ENCODE measurements around the gene RABL6. TPM values are rescaled to one million over a fixed set of nuclear protein-coding genes. Genes with fewer than 3 reads are reported as not detected.
A peak's percentile ranks its signal among the peaks of the same experiment; 100 is the strongest.
"Not testable (repeated sequence)": the region's sequence is repeated elsewhere in the genome, so short reads cannot be mapped to it uniquely, and the experiment has no call there.

The RABL6 gene
- polyA plus RNA-seq, 4 donors, result 75.5 to 114 (median 82.3) TPM

- H3K9me3 ChIP-seq (ENCODE audit: control insufficient read depth in 2 of 2, insufficient read depth in 1 of 2, low read depth in 1 of 2, low read length in 1 of 2); H3K36me3 ChIP-seq (ENCODE audit: control insufficient read depth in 3 of 3, insufficient read depth in 2 of 3, low read depth in 1 of 3, low read length in 3 of 3); H3K27me3 ChIP-seq (ENCODE audit: control insufficient read depth in 3 of 3, insufficient read depth in 3 of 3, low read length in 3 of 3); DNase-seq; FAIRE-seq; H3K4me3 ChIP-seq (ENCODE audit: low read depth in 1 of 3, low read length in 3 of 3); H3K27ac ChIP-seq (ENCODE audit: low read depth in 1 of 3, low read length in 2 of 3): not testable (repeated sequence)
- H3K4me1 ChIP-seq (ENCODE audit: control insufficient read depth in 3 of 3, insufficient read depth in 2 of 3, low read depth in 1 of 3, low read length in 2 of 3), result peaks cover 0 to 27% (median 0%) of the 10 kb centered on the region in 3 donors
- WGBS, 3 donors, result 87 to 92% (median 88%) methylated on average over 10 of the region's 10 CpGs
These were observed 75.9 kb downstream of the RABL6 start for GRCh38 chr9:136883670-136884069.

- H3K9me3 ChIP-seq (ENCODE audit: control insufficient read depth in 2 of 2, insufficient read depth in 1 of 2, low read depth in 1 of 2, low read length in 1 of 2), result no peaks in the 10 kb centered on the region
- WGBS, 3 donors, result 0% methylated on average over 70 to 88 of the region's 88 CpGs
- DNase-seq (peak; percentile 98 to 100), FAIRE-seq (no peak)
- H3K4me1 ChIP-seq (ENCODE audit: control insufficient read depth in 3 of 3, insufficient read depth in 2 of 3, low read depth in 1 of 3, low read length in 2 of 3), result peaks cover 0 to 27% (median 0%) of the 10 kb centered on the region in 3 donors
- H3K4me3 ChIP-seq (ENCODE audit: low read depth in 1 of 3, low read length in 3 of 3), result peak within 1 kb of the TSS; percentile 65 to 96 (median 92)
- H3K27ac ChIP-seq (ENCODE audit: low read depth in 1 of 3, low read length in 2 of 3), result peak within 1 kb of the TSS; percentile 50 to 70 (median 56)
- no peaks in the 10 kb centered on the region for H3K27me3 ChIP-seq (ENCODE audit: control insufficient read depth in 3 of 3, insufficient read depth in 3 of 3, low read length in 3 of 3)
- peaks cover 0 to 20% (median 0%) of the 10 kb centered on the region in 3 donors for H3K36me3 ChIP-seq (ENCODE audit: control insufficient read depth in 3 of 3, insufficient read depth in 2 of 3, low read depth in 1 of 3, low read length in 3 of 3)
These were observed 78.3 kb downstream of the RABL6 start, which contains the start of gene TRAF2 for GRCh38 chr9:136885950-136886578. TSS of gene TRAF2 (plus strand) at chr9:136886516. CDS start at chr9:136898741, 12,225 bp downstream.

- peak overlapping the region; percentile 64 to 96 (median 92) for H3K4me3 ChIP-seq (ENCODE audit: low read depth in 1 of 3, low read length in 3 of 3)
- H3K9me3 ChIP-seq (ENCODE audit: control insufficient read depth in 2 of 2, insufficient read depth in 1 of 2, low read depth in 1 of 2, low read length in 1 of 2), result no peaks in the 10 kb centered on the region
- 1% methylated on average over 35 to 76 of the region's 76 CpGs for WGBS, 3 donors
- no peak for FAIRE-seq
- H3K36me3 ChIP-seq (ENCODE audit: control insufficient read depth in 3 of 3, insufficient read depth in 2 of 3, low read depth in 1 of 3, low read length in 3 of 3), result peaks cover 0 to 28% (median 0%) of the 10 kb centered on the region in 3 donors
- DNase-seq, result peak; percentile 27 to 65
- H3K4me1 ChIP-seq (ENCODE audit: control insufficient read depth in 3 of 3, insufficient read depth in 2 of 3, low read depth in 1 of 3, low read length in 2 of 3), result peaks cover 0 to 21% (median 0%) of the 10 kb centered on the region in 3 donors
- H3K27me3 ChIP-seq (ENCODE audit: control insufficient read depth in 3 of 3, insufficient read depth in 3 of 3, low read length in 3 of 3), result no peaks in the 10 kb centered on the region
- peak overlapping the region; percentile 24 to 70 (median 56) for H3K27ac ChIP-seq (ENCODE audit: low read depth in 1 of 3, low read length in 2 of 3)
These were observed 79.2 kb downstream of the RABL6 start for GRCh38 chr9:136886610-136887597.

- no peak for DNase-seq
- H3K4me3 ChIP-seq (ENCODE audit: low read depth in 1 of 3, low read length in 3 of 3), result no peak overlapping the region
- no peaks in the 10 kb centered on the region for H3K27me3 ChIP-seq (ENCODE audit: control insufficient read depth in 3 of 3, insufficient read depth in 3 of 3, low read length in 3 of 3)
- FAIRE-seq, result no peak
- no peak overlapping the region for H3K27ac ChIP-seq (ENCODE audit: low read depth in 1 of 3, low read length in 2 of 3)
- H3K9me3 ChIP-seq (ENCODE audit: control insufficient read depth in 2 of 2, insufficient read depth in 1 of 2, low read depth in 1 of 2, low read length in 1 of 2), result no peaks in the 10 kb centered on the region
- peaks cover 0 to 39% (median 0%) of the 10 kb centered on the region in 3 donors for H3K36me3 ChIP-seq (ENCODE audit: control insufficient read depth in 3 of 3, insufficient read depth in 2 of 3, low read depth in 1 of 3, low read length in 3 of 3)
- 79 to 86% (median 82%) methylated on average over 8 of the region's 8 CpGs for WGBS, 3 donors
- H3K4me1 ChIP-seq (ENCODE audit: control insufficient read depth in 3 of 3, insufficient read depth in 2 of 3, low read depth in 1 of 3, low read length in 2 of 3), result peaks cover 0 to 5% (median 0%) of the 10 kb centered on the region in 3 donors
These were observed 80.7 kb downstream of the RABL6 start for GRCh38 chr9:136888454-136888853.

- H3K27ac ChIP-seq (ENCODE audit: low read depth in 1 of 3, low read length in 2 of 3), result no peak overlapping the region
- no peaks in the 10 kb centered on the region for H3K9me3 ChIP-seq (ENCODE audit: control insufficient read depth in 2 of 2, insufficient read depth in 1 of 2, low read depth in 1 of 2, low read length in 1 of 2)
- H3K4me1 ChIP-seq (ENCODE audit: control insufficient read depth in 3 of 3, insufficient read depth in 2 of 3, low read depth in 1 of 3, low read length in 2 of 3), result peaks cover 0 to 5% (median 0%) of the 10 kb centered on the region in 3 donors
- peaks cover 0 to 49% (median 0%) of the 10 kb centered on the region in 3 donors for H3K36me3 ChIP-seq (ENCODE audit: control insufficient read depth in 3 of 3, insufficient read depth in 2 of 3, low read depth in 1 of 3, low read length in 3 of 3)
- no peak overlapping the region for H3K4me3 ChIP-seq (ENCODE audit: low read depth in 1 of 3, low read length in 3 of 3)
- 95 to 96% (median 95%) methylated on average over 42 of the region's 42 CpGs for WGBS, 3 donors
- H3K27me3 ChIP-seq (ENCODE audit: control insufficient read depth in 3 of 3, insufficient read depth in 3 of 3, low read length in 3 of 3), result no peaks in the 10 kb centered on the region
- DNase-seq, result no peak
- FAIRE-seq, result no peak
These were observed 82.1 kb downstream of the RABL6 start for GRCh38 chr9:136889858-136890257.

- Histone ChIP-seq H3K27me3 (ENCODE audit: control insufficient read depth in 3 of 3, insufficient read depth in 3 of 3, low read length in 3 of 3) (no peaks in the 10 kb centered on the region), H3K4me1 (ENCODE audit: control insufficient read depth in 3 of 3, insufficient read depth in 2 of 3, low read depth in 1 of 3, low read length in 2 of 3) (peaks cover 0 to 4% (median 0%) of the 10 kb centered on the region in 3 donors), H3K4me3 (ENCODE audit: low read depth in 1 of 3, low read length in 3 of 3) (no peak overlapping the region), H3K27ac (ENCODE audit: low read depth in 1 of 3, low read length in 2 of 3) (no peak overlapping the region), H3K36me3 (ENCODE audit: control insufficient read depth in 3 of 3, insufficient read depth in 2 of 3, low read depth in 1 of 3, low read length in 3 of 3) (peaks cover 0 to 57% (median 0%) of the 10 kb centered on the region in 3 donors), H3K9me3 (ENCODE audit: control insufficient read depth in 2 of 2, insufficient read depth in 1 of 2, low read depth in 1 of 2, low read length in 1 of 2) (no peaks in the 10 kb centered on the region)
- FAIRE-seq (no peak), DNase-seq (no peak)
- WGBS, 3 donors, result 82 to 89% (median 83%) methylated on average over 13 of the region's 13 CpGs
These were observed 82.9 kb downstream of the RABL6 start for GRCh38 chr9:136890661-136891060.

Other genes starting within 250 kb of the RABL6 start
- 100 to 1,000 TPM in 1 of 4 donors, 10 to 100 TPM in 3; 15.4 to 114 (median 34.6) TPM for gene EGFL7, start 145.0 kb upstream of the RABL6 start, polyA plus RNA-seq
- 100 to 1,000 TPM; 222 to 653 (median 363) TPM for gene AGPAT2, start 120.5 kb upstream of the RABL6 start, polyA plus RNA-seq
- gene DIPK1B, start 95.4 kb upstream of the RABL6 start, polyA plus RNA-seq, result 10 to 100 TPM in 2 of 4 donors, 1 to 10 TPM in 1, under 1 TPM in 1; 0.22 to 12.7 (median 6.6) TPM
- gene LCN10, start 65.0 kb upstream of the RABL6 start, polyA plus RNA-seq, result 1 to 10 TPM in 3 of 4 donors, not detected in 1; 1.1 to 8.4 (median 4.7) TPM
- 10 to 100 TPM in 1 of 4 donors, 1 to 10 TPM in 2, not detected in 1; 1.4 to 21.5 (median 2.2) TPM for gene LCN6, start 59.4 kb upstream of the RABL6 start, polyA plus RNA-seq
- under 1 TPM in 1 of 4 donors, not detected in 3; 0.16 TPM for gene LCN8, start 49.7 kb upstream of the RABL6 start, polyA plus RNA-seq
- gene LCN15, start 43.4 kb upstream of the RABL6 start, polyA plus RNA-seq, result 10 to 100 TPM in 2 of 4 donors, 1 to 10 TPM in 1, under 1 TPM in 1; 0.46 to 38.5 (median 8.8) TPM
- gene TMEM141, start 16.6 kb upstream of the RABL6 start, polyA plus RNA-seq, result 100 to 1,000 TPM; 148 to 518 (median 194) TPM
- 10 to 100 TPM in 1 of 4 donors, 1 to 10 TPM in 2, under 1 TPM in 1; 0.40 to 37.9 (median 2.1) TPM for gene CCDC183, start 11.6 kb upstream of the RABL6 start, polyA plus RNA-seq
- gene AJM1, start 34.5 kb downstream of the RABL6 start, polyA plus RNA-seq, result 10 to 100 TPM in 1 of 4 donors, 1 to 10 TPM in 3; 1.1 to 11.6 (median 2.6) TPM
- 100 to 1,000 TPM; 111 to 337 (median 169) TPM for gene PHPT1, start 41.5 kb downstream of the RABL6 start, polyA plus RNA-seq
- gene MAMDC4, start 44.4 kb downstream of the RABL6 start, polyA plus RNA-seq, result 1,000 to 10,000 TPM in 1 of 4 donors, 1 to 10 TPM in 3; 4.6 to 1,156 (median 8.9) TPM
- 1,000 to 10,000 TPM in 2 of 4 donors, 100 to 1,000 TPM in 2; 556 to 1,582 (median 1,008) TPM for gene EDF1, start 58.4 kb downstream of the RABL6 start, polyA plus RNA-seq
- gene TRAF2, start 78.6 kb downstream of the RABL6 start, polyA plus RNA-seq, result 10 to 100 TPM; 11.2 to 20.9 (median 13.8) TPM
- 100 to 1,000 TPM in 3 of 4 donors, 10 to 100 TPM in 1; 96.1 to 262 (median 181) TPM for gene FBXW5, start 136.8 kb downstream of the RABL6 start, polyA plus RNA-seq
- gene C8G, start 137.3 kb downstream of the RABL6 start, polyA plus RNA-seq, result 100 to 1,000 TPM in 1 of 4 donors, 10 to 100 TPM in 3; 13.6 to 106 (median 61.3) TPM
- gene LCN12, start 144.3 kb downstream of the RABL6 start, polyA plus RNA-seq, result 10 to 100 TPM in 1 of 4 donors, 1 to 10 TPM in 2, not detected in 1; 2.2 to 88.7 (median 3.4) TPM
- 10 to 100 TPM in 2 of 4 donors, 1 to 10 TPM in 1, under 1 TPM in 1; 0.86 to 38.0 (median 19.4) TPM for gene PTGDS, start 169.6 kb downstream of the RABL6 start, polyA plus RNA-seq
- under 1 TPM in 2 of 4 donors, not detected in 2; 0.07 to 0.16 TPM for gene LCNL1, start 175.0 kb downstream of the RABL6 start, polyA plus RNA-seq
- 10 to 100 TPM; 33.7 to 85.9 (median 75.5) TPM for gene PAXX, start 184.5 kb downstream of the RABL6 start, polyA plus RNA-seq
- gene CLIC3, start 188.6 kb downstream of the RABL6 start, polyA plus RNA-seq, result 1 to 10 TPM in 2 of 4 donors, under 1 TPM in 1, not detected in 1; 0.81 to 6.2 (median 1.4) TPM
- 10 to 100 TPM in 2 of 4 donors, 1 to 10 TPM in 2; 3.4 to 29.0 (median 8.8) TPM for gene ABCA2, start 220.3 kb downstream of the RABL6 start, polyA plus RNA-seq
- gene FUT7, start 224.1 kb downstream of the RABL6 start, polyA plus RNA-seq, result under 1 TPM in 2 of 4 donors, not detected in 2; 0.09 to 0.90 TPM
- gene NPDC1, start 238.2 kb downstream of the RABL6 start, polyA plus RNA-seq, result 10 to 100 TPM; 18.3 to 84.6 (median 33.7) TPM
- gene ENTPD2, start 246.1 kb downstream of the RABL6 start, polyA plus RNA-seq, result 10 to 100 TPM in 2 of 4 donors, 1 to 10 TPM in 2; 5.5 to 16.5 (median 8.3) TPM